Hematopoietic multipotent progenitor cell treated with erythropoietin and hydrocortisone succinate and interleukin-3 and kit ligand, for 15 days (in vitro differentiated cells): Measurements from ENCODE around the gene ERP44.
"Not testable (repeated sequence)": the region's sequence is repeated elsewhere in the genome, so short reads cannot be mapped to it uniquely, and the experiment has no call there.

Experiments
- DNase-seq: peaks from one replicate; pipeline ENCODE4 v3.0.0-alpha.2; 2015; ENCODE audit warnings: low spot score

ERP44 gene

GRCh38 chr9:100011062-100011681 lies 87.6 kb downstream of the ERP44 start:
- DNase-seq: peak; percentile 71

DNA sequence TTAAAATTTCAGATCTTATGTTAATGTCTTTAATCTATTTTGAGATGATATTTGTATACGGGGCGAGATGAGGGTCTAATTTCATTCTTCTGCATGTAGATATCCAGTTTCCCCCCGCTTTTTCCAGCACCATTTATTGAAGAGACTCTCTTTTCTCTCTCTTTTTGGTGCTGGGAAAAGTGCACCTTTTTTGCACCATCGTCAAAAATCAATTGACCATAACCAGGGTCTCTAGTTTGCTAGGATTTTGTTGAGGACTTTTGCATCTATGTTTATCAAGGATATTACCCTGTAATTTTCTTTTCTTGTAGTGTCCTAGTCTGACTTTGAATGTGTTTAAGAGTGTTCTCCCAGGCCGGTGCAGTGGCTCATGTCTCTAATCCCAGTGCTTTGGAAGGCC lies 99.0 kb downstream of the ERP44 start:
- no peak for DNase-seq

- no peak for DNase-seq
Observed at GRCh38 chr9:99998866-99999265, 99.9 kb downstream of the ERP44 start.

- DNase-seq: no peak
Observed at GRCh38 chr9:99998266-99998665, 100.5 kb downstream of the ERP44 start.

DNA sequence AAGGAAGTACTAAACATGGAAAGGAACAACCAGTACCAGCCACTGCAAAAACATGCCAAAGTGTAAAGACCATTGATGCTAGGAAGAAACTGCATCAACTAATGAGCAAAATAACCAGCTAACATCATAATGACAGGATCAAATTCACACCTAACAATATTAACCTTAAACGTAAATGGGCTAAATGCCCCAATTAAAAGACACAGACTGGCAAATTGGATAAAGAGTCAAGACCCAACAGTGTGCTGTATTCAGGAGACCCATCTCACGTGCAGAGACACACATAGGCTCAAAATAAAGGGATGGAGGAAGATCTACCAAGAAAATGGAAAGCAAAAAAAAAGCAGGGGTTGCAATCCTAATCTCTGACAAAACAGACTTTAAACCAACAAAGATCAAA lies 108.3 kb downstream of the ERP44 start:
- not testable (repeated sequence) for DNase-seq

DNA sequence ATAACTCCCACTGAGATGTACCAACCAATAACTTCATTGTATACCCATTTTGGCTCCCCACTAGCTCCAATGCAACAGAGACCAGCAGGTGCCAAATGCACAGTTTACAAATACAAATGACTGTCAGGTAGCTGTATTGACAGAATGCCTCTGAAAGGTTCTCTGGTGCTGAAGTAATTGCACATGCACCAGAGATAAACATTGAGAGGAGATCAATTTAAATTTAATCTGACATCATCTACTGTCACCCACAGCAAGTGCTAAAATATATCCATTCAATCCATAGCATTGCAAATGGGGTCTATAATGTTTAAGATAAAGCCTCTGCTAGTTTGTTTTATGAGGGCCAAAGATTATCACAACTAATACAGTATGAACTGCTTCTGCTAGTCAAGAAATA lies 112.2 kb downstream of the ERP44 start:
- DNase-seq: no peak

GRCh38 chr9:99980598-99980997 lies 118.2 kb downstream of the ERP44 start:
- no peak for DNase-seq

GRCh38 chr9:99978221-99978620 lies 120.6 kb downstream of the ERP44 start:
- DNase-seq: no peak

GRCh38 chr9:99977033-99977792 lies 121.6 kb downstream of the ERP44 start:
- DNase-seq: no peak

GRCh38 chr9:99973455-99973854 lies 125.3 kb downstream of the ERP44 start:
- no peak for DNase-seq

DNA sequence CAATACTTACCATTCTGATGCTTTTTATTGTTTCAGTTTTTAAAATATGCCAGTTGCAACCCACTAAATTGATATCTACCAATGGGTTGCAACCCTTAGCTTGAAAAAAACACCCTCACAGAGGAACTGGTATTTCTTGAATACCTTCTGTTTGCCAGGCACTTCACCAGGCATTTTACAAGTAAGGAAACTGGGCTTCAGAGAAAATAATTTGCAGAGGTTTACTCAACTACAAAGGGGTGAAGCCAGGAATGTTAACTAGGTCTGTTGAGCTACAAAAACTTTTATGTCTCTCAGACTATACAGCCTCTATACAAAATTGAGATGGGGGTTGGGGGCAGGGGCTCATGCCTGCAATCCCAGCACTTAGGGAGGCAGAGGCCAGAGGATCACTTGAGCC lies 127.4 kb downstream of the ERP44 start:
- DNase-seq: no peak

DNA sequence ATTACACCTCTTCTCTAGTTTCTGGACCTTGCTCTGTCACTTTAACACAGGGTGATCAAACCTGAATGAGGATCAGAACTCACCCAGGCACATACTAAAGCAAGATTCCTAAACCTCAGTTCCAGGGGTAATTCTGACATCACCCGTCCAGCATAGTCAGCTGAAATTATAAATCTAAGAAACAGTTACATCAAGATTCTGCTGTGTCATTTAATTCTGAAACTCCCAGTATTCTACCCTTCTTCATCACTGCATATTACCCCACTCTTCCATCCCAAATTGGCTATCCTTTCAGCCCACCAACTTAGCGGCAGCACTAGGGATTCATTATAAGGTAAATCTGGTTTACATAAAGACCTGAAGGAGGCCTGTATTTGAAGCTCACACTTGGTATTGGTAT lies 128.3 kb downstream of the ERP44 start:
- no peak for DNase-seq

DNA sequence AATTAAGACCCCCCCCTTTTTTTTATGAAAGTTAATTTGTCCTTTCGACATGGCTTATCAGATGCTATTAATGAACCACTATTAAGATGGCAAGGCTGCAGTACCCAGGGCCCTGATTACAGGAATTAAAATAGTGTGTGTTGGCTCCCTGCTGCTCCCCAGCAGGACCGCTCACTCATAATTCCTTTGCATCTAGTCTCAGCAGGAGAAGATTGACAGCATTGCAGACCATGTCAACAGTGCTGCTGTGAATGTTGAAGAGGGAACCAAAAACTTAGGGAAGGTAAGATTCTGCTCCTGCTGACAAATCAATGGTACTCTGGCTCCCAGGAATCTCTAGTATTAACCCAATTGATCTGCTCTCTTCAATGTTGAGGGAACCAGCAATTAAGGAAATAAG lies 131.3 kb downstream of the ERP44 start:
- no peak for DNase-seq

DNA sequence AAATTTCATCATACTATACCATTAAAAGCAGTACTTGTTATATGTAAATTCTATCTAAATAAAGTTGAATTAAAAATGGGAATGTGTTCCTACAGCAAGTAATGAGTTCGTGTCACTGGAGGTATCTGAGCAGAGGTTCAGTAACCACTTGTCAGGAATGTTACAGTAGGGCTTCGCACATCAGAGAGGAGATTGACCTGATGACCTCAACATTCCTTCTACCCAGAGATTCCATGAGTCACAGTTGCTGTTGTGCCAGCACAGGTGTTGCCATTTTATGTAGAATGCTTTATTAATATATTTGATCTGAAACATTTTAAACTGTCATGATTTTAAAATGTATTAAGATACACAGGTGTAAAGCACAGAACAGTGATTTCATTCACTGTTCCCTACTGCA lies 132.1 kb downstream of the ERP44 start:
- DNase-seq: no peak

- DNase-seq: no peak
Observed at GRCh38 chr9:99966001-99966400, 132.8 kb downstream of the ERP44 start.

DNA sequence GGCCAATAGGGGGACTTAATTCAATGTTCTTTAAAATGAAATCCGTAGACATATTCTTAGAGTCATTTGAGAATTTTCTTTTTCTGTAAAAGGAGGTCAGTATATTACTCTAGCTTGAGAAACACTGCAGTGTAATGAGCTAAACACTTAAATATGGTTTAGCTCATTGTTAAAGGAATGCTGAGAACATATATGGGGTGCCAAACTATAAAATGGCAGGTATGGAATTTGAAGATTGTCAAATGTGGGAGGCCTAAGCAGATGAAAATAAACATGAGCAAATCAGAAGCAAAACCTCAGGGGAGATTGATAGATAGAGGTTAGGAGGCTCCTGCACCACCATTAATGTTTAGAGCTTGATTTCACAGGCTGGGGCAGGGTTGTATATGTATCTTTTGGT lies 134.5 kb downstream of the ERP44 start:
- DNase-seq: no peak

GRCh38 chr9:99962680-99963261 lies 136.0 kb downstream of the ERP44 start:
- DNase-seq: no peak

DNA sequence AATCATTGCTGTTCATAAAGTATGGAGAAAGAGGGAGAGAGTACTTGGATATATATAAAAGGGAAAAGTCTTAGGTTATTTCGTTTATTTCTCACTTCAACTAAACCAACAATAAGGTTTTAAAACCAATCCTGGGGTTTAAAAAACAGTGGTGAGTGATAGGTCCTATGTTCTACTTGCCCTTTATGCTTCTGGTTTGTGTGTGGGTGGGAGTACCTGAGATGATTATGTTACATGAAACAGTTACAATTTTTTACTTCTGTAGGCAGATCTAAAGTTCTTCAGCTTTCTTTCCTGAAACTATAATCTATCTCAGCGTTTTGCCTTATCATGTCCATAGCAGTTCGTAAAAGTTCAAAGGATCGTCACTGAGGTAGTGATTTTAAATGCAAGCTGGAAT lies 143.2 kb downstream of the ERP44 start:
- no peak for DNase-seq

GRCh38 chr9:99954819-99955218 lies 144.0 kb downstream of the ERP44 start:
- DNase-seq: no peak

GRCh38 chr9:99953861-99954507 lies 144.8 kb downstream of the ERP44 start:
- DNase-seq: no peak

DNA sequence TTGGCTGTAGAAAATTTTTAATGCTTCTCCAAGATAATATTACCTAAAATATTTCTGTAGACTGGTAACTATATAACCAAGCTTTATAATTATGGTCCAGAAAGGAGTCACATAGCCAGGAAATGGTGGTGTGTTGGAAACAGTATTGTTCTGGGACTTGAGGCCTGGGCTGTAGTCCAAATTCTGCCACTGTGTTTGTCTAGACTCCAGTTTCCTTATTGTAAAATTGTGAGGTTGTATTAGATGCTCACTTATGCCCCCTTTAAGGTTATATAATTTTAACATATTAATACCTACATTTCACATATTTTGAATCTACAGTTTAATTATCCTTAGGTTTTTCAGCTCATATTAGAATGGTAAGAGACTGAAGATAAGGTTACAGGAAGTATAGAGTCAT lies 149.9 kb downstream of the ERP44 start:
- DNase-seq: no peak

GRCh38 chr9:99948482-99948881 lies 150.3 kb downstream of the ERP44 start:
- no peak for DNase-seq

DNA sequence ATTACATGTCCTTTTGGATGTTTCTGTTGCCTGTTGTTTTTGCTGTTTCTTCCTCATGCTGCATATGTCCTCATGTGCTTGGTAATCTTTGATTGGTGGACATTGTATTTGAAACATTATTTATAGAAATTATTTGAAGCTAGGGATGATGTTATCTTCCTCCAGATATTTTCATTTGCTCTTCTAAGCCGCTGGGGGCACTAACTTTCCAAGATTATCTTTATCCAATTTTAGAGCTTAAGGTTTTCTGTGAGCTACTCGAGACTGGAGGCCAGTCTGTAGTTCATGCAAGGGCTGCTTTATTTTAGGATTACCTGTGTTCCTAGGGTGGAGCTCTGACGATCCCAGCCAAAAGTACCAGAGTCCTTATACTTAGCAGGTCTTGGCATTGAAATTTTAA lies 151.4 kb downstream of the ERP44 start:
- DNase-seq: no peak
